ENCODE results near the gene FIGLA. TPM values are rescaled to one million over a fixed set of nuclear protein-coding genes. Genes with fewer than 3 reads are reported as not detected.

The FIGLA gene
- total RNA-seq, 1 donor: not detected

- Histone ChIP-seq H3K27me3 (ENCODE audit: insufficient read depth, low read length) (peaks cover 11% of the 10 kb centered on the region), H3K4me3 (ENCODE audit: insufficient read depth, low read length) (no peak overlapping the region), H3K4me2 (ENCODE audit: insufficient read depth, low read length) (no peak overlapping the region), H3K36me3 (ENCODE audit: insufficient read depth, low read length) (no peaks in the 10 kb centered on the region), H4K20me1 (ENCODE audit: insufficient read depth, low read length) (no peaks in the 10 kb centered on the region), H3K27ac (ENCODE audit: low read depth, low read length) (no peak overlapping the region), H2AFZ (ENCODE audit: low read length) (no peak overlapping the region), H3K79me2 (ENCODE audit: insufficient read depth, low read length) (no peaks in the 10 kb centered on the region), H3K9me3 (ENCODE audit: low read depth, low read length) (no peaks in the 10 kb centered on the region), H3K4me1 (ENCODE audit: insufficient read depth, low read length) (no peaks in the 10 kb centered on the region)
- no peak for DNase-seq (ENCODE audit: insufficient read length, low spot score, missing footprints)
- no peak for TF ChIP-seq CTCF (IDR thresholded peaks at IDR 0.05; ENCODE audit: extremely low read depth, low read depth, low read length)
These were observed 43.7 kb upstream of the FIGLA start for GRCh38 chr2:70834106-70834505.

- Histone ChIP-seq H3K4me1 (ENCODE audit: insufficient read depth, low read length) (no peaks in the 10 kb centered on the region), H2AFZ (ENCODE audit: low read length) (no peak overlapping the region), H3K27me3 (ENCODE audit: insufficient read depth, low read length) (peaks cover 11% of the 10 kb centered on the region), H3K27ac (ENCODE audit: low read depth, low read length) (no peak overlapping the region), H3K36me3 (ENCODE audit: insufficient read depth, low read length) (no peaks in the 10 kb centered on the region), H4K20me1 (ENCODE audit: insufficient read depth, low read length) (no peaks in the 10 kb centered on the region), H3K4me3 (ENCODE audit: insufficient read depth, low read length) (no peak overlapping the region), H3K79me2 (ENCODE audit: insufficient read depth, low read length) (no peaks in the 10 kb centered on the region), H3K4me2 (ENCODE audit: insufficient read depth, low read length) (no peak overlapping the region), H3K9me3 (ENCODE audit: low read depth, low read length) (no peaks in the 10 kb centered on the region)
- peak; percentile 55 for DNase-seq (ENCODE audit: insufficient read length, low spot score, missing footprints)
- TF ChIP-seq CTCF (IDR thresholded peaks at IDR 0.05; ENCODE audit: extremely low read depth, low read depth, low read length): no peak
These were observed 42.8 kb upstream of the FIGLA start for GRCh38 chr2:70833246-70833645.

GRCh38 chr2:70832386-70832785, 41.9 kb upstream of the FIGLA start:
- Histone ChIP-seq H3K9me3 (ENCODE audit: low read depth, low read length) (no peaks in the 10 kb centered on the region), H2AFZ (ENCODE audit: low read length) (no peak overlapping the region), H3K4me2 (ENCODE audit: insufficient read depth, low read length) (no peak overlapping the region), H3K27ac (ENCODE audit: low read depth, low read length) (no peak overlapping the region), H3K4me1 (ENCODE audit: insufficient read depth, low read length) (no peaks in the 10 kb centered on the region), H3K4me3 (ENCODE audit: insufficient read depth, low read length) (no peak overlapping the region), H3K27me3 (ENCODE audit: insufficient read depth, low read length) (peaks cover 11% of the 10 kb centered on the region), H4K20me1 (ENCODE audit: insufficient read depth, low read length) (no peaks in the 10 kb centered on the region), H3K36me3 (ENCODE audit: insufficient read depth, low read length) (no peaks in the 10 kb centered on the region), H3K79me2 (ENCODE audit: insufficient read depth, low read length) (no peaks in the 10 kb centered on the region)
- no peak for DNase-seq (ENCODE audit: insufficient read length, low spot score, missing footprints)
- no peak for TF ChIP-seq CTCF (IDR thresholded peaks at IDR 0.05; ENCODE audit: extremely low read depth, low read depth, low read length)

GRCh38 chr2:70831861-70832260, 41.4 kb upstream of the FIGLA start:
- Histone ChIP-seq H3K4me1 (ENCODE audit: insufficient read depth, low read length) (no peaks in the 10 kb centered on the region), H3K27me3 (ENCODE audit: insufficient read depth, low read length) (peaks cover 11% of the 10 kb centered on the region), H3K9me3 (ENCODE audit: low read depth, low read length) (no peaks in the 10 kb centered on the region), H3K4me3 (ENCODE audit: insufficient read depth, low read length) (no peak overlapping the region), H2AFZ (ENCODE audit: low read length) (no peak overlapping the region), H3K27ac (ENCODE audit: low read depth, low read length) (no peak overlapping the region), H4K20me1 (ENCODE audit: insufficient read depth, low read length) (no peaks in the 10 kb centered on the region), H3K79me2 (ENCODE audit: insufficient read depth, low read length) (no peaks in the 10 kb centered on the region), H3K36me3 (ENCODE audit: insufficient read depth, low read length) (no peaks in the 10 kb centered on the region), H3K4me2 (ENCODE audit: insufficient read depth, low read length) (no peak overlapping the region)
- peak; percentile 10 for DNase-seq (ENCODE audit: insufficient read length, low spot score, missing footprints)
- TF ChIP-seq CTCF (IDR thresholded peaks at IDR 0.05; ENCODE audit: extremely low read depth, low read depth, low read length): no peak

Measured in osteoblast (primary cell).